Measurements from ENCODE around the gene PRKG1. TPM values are rescaled to one million over a fixed set of nuclear protein-coding genes. Genes with fewer than 3 reads are reported as not detected.
"Not testable (repeated sequence)": the region's sequence is repeated elsewhere in the genome, so short reads cannot be mapped to it uniquely, and the experiment has no call there.

The PRKG1 gene
- total RNA-seq, 1 donor from 2014 or later, result 0.17 TPM

- no peak for DNase-seq (ENCODE audit: low read depth)
- H3K4me3 ChIP-seq (ENCODE audit: low read depth, low read length), result peak overlapping the region; percentile 10
- no peak for TF ChIP-seq CTCF (conservative IDR thresholded peaks at IDR 0.05; ENCODE audit: low read depth, low read length)
Measured at GRCh38 chr10:52232561-52233350, 1158.5 kb downstream of the PRKG1 start.

GRCh38 chr10:52233351-52233991 is 1159.2 kb downstream of the PRKG1 start:
- peak overlapping the region; percentile 10 for H3K4me3 ChIP-seq (ENCODE audit: low read depth, low read length)
- not testable (repeated sequence) for DNase-seq (ENCODE audit: low read depth)

- DNase-seq (ENCODE audit: low read depth), result no peak
- TF ChIP-seq CTCF (conservative IDR thresholded peaks at IDR 0.05; ENCODE audit: low read depth, low read length), result no peak
- H3K4me3 ChIP-seq (ENCODE audit: low read depth, low read length), result no peak overlapping the region
Measured at GRCh38 chr10:52239771-52240170, 1165.5 kb downstream of the PRKG1 start.

GRCh38 chr10:52245547-52245946 is 1171.3 kb downstream of the PRKG1 start:
- TF ChIP-seq CTCF (conservative IDR thresholded peaks at IDR 0.05; ENCODE audit: low read depth, low read length), result no peak
- no peak for DNase-seq (ENCODE audit: low read depth)
- H3K4me3 ChIP-seq (ENCODE audit: low read depth, low read length), result no peak overlapping the region

GRCh38 chr10:52247929-52248328 is 1173.6 kb downstream of the PRKG1 start:
- not testable (repeated sequence) for DNase-seq (ENCODE audit: low read depth); H3K4me3 ChIP-seq (ENCODE audit: low read depth, low read length)

- no peak for TF ChIP-seq CTCF (conservative IDR thresholded peaks at IDR 0.05; ENCODE audit: low read depth, low read length)
- no peak overlapping the region for H3K4me3 ChIP-seq (ENCODE audit: low read depth, low read length)
- DNase-seq (ENCODE audit: low read depth), result no peak
Measured at GRCh38 chr10:52248697-52249306, 1174.5 kb downstream of the PRKG1 start.

GRCh38 chr10:52249850-52250395 is 1175.6 kb downstream of the PRKG1 start:
- no peak for DNase-seq (ENCODE audit: low read depth)
- H3K4me3 ChIP-seq (ENCODE audit: low read depth, low read length), result no peak overlapping the region
- TF ChIP-seq CTCF (conservative IDR thresholded peaks at IDR 0.05; ENCODE audit: low read depth, low read length), result no peak

All from epithelial cell of proximal tubule (primary cell).